ENCODE data around the gene ARID4A.
"Not testable (repeated sequence)": the region's sequence is repeated elsewhere in the genome, so short reads cannot be mapped to it uniquely, and the experiment has no call there.

Gene ARID4A

GRCh38 chr14:58294201-58294600 is 4.2 kb upstream of the ARID4A start:
- DNase-seq (ENCODE audit: low read depth in 2 of 2, low spot score in 1 of 2) = no peak

GRCh38 chr14:58296726-58297125 is 1.6 kb upstream of the ARID4A start:
- DNase-seq (ENCODE audit: low read depth in 2 of 2, low spot score in 1 of 2) = no peak

- no peak for DNase-seq (ENCODE audit: low read depth in 2 of 2, low spot score in 1 of 2)
Observed at GRCh38 chr14:58297412-58297761, 968 bp upstream of the ARID4A start.

GRCh38 chr14:58297762-58298476 is 436 bp upstream of the ARID4A start:
- DNase-seq (ENCODE audit: low read depth in 2 of 2, low spot score in 1 of 2) = peak; percentile 94 to 98

- no peak for DNase-seq (ENCODE audit: low read depth in 2 of 2, low spot score in 1 of 2)
Observed at GRCh38 chr14:58299401-58300330, 1.3 kb downstream of the ARID4A start.

- DNase-seq (ENCODE audit: low read depth in 2 of 2, low spot score in 1 of 2) = no peak
Observed at GRCh38 chr14:58301416-58301815, 3.1 kb downstream of the ARID4A start.

- no peak for DNase-seq (ENCODE audit: low read depth in 2 of 2, low spot score in 1 of 2)
Observed at GRCh38 chr14:58305730-58306129, 7.4 kb downstream of the ARID4A start.

- no peak for DNase-seq (ENCODE audit: low read depth in 2 of 2, low spot score in 1 of 2)
Observed at GRCh38 chr14:58307597-58308316, 9.4 kb downstream of the ARID4A start.

- DNase-seq (ENCODE audit: low read depth in 2 of 2, low spot score in 1 of 2) = no peak
Observed at GRCh38 chr14:58309086-58309485, 10.7 kb downstream of the ARID4A start.

GRCh38 chr14:58313699-58314098 is 15.3 kb downstream of the ARID4A start:
- no peak for DNase-seq (ENCODE audit: low read depth in 2 of 2, low spot score in 1 of 2)

GRCh38 chr14:58315606-58316005 is 17.3 kb downstream of the ARID4A start:
- no peak for DNase-seq (ENCODE audit: low read depth in 2 of 2, low spot score in 1 of 2)

GRCh38 chr14:58327019-58327418 is 28.7 kb downstream of the ARID4A start:
- DNase-seq (ENCODE audit: low read depth in 2 of 2, low spot score in 1 of 2) = no peak

GRCh38 chr14:58331111-58331510 is 32.8 kb downstream of the ARID4A start:
- peak; percentile 71 to 72 for DNase-seq (ENCODE audit: low read depth in 2 of 2, low spot score in 1 of 2)

GRCh38 chr14:58332561-58332960 is 34.2 kb downstream of the ARID4A start:
- no peak for DNase-seq (ENCODE audit: low read depth in 2 of 2, low spot score in 1 of 2)

- not testable (repeated sequence) for DNase-seq (ENCODE audit: low read depth in 2 of 2, low spot score in 1 of 2)
Observed at GRCh38 chr14:58339666-58340065, 41.3 kb downstream of the ARID4A start.

GRCh38 chr14:58341152-58341748 is 42.9 kb downstream of the ARID4A start:
- no peak for DNase-seq (ENCODE audit: low read depth in 2 of 2, low spot score in 1 of 2)

- DNase-seq (ENCODE audit: low read depth in 2 of 2, low spot score in 1 of 2) = not testable (repeated sequence)
Observed at GRCh38 chr14:58343535-58343934, 45.2 kb downstream of the ARID4A start.

- DNase-seq (ENCODE audit: low read depth in 2 of 2, low spot score in 1 of 2) = no peak
Observed at GRCh38 chr14:58353516-58354299, 55.4 kb downstream of the ARID4A start.

GRCh38 chr14:58354808-58355207 is 56.5 kb downstream of the ARID4A start:
- DNase-seq (ENCODE audit: low read depth in 2 of 2, low spot score in 1 of 2) = no peak

GRCh38 chr14:58356268-58356667 is 57.9 kb downstream of the ARID4A start:
- DNase-seq (ENCODE audit: low read depth in 2 of 2, low spot score in 1 of 2) = no peak

Measured in stimulated activated CD8-positive, alpha-beta memory T cell treated with anti-CD3 and anti-CD28 coated beads, Interleukin-4, amount 100 ng/mL, for 4 hours (primary cell).